Measurements from ENCODE around the gene SUV39H2.
"Not testable (repeated sequence)": the region's sequence is repeated elsewhere in the genome, so short reads cannot be mapped to it uniquely, and the experiment has no call there.

SUV39H2 gene

DNA sequence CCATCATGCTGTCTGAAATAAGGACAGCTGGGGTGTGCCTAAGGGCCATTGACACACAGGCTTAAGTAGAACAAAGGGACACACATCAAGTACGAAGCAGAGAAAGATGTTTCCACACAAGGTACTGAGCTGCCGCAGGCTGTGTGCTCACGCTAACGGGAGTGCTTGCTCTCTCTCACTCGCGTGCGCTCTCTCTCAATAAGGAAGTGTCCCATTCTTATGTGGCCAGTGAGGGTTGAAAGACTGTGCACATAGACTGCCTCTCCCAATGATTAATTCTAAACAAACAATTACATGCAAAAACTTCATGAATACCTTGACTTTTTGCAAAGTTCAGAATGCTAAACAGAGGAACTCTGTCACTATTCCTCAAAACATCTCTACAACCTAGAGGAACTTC, 45.3 kb downstream of the SUV39H2 start:
- Histone ChIP-seq H3K4me3 (ENCODE audit: low read length) (no peak overlapping the region), H2AFZ (ENCODE audit: low read depth, low read length) (no peak overlapping the region), H3K4me1 (ENCODE audit: insufficient read depth, low read length) (no peaks in the 10 kb centered on the region), H3K27me3 (ENCODE audit: insufficient read depth, low read length) (no peaks in the 10 kb centered on the region), H3K36me3 (ENCODE audit: insufficient read depth, low read length) (peaks cover 68% of the 10 kb centered on the region), H3K9me3 (ENCODE audit: low read length) (no peaks in the 10 kb centered on the region)

DNA sequence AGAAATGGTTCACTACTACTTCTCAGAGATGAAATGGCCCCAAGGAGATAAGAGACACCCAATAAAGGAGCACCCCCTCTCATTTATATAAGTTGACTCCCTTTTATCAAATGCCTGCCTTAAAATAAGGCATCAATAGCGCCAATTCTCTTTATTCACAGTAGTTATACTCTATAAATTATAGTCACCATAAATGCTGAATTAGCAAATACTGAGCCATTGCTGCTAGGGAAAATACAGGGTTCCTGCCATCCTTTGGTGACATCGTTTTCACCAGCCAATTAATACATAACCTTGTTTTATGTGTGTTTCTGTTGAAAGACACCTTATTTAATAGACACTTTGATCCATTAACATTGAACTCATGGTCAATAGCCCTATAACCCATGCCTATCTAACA, 46.6 kb downstream of the SUV39H2 start:
- no peaks in the 10 kb centered on the region for H3K4me1 ChIP-seq (ENCODE audit: insufficient read depth, low read length)
- H3K27me3 ChIP-seq (ENCODE audit: insufficient read depth, low read length), result no peaks in the 10 kb centered on the region
- no peak overlapping the region for H2AFZ ChIP-seq (ENCODE audit: low read depth, low read length)
- H3K36me3 ChIP-seq (ENCODE audit: insufficient read depth, low read length), result peaks cover 61% of the 10 kb centered on the region
- no peak overlapping the region for H3K4me3 ChIP-seq (ENCODE audit: low read length)
- no peaks in the 10 kb centered on the region for H3K9me3 ChIP-seq (ENCODE audit: low read length)

DNA sequence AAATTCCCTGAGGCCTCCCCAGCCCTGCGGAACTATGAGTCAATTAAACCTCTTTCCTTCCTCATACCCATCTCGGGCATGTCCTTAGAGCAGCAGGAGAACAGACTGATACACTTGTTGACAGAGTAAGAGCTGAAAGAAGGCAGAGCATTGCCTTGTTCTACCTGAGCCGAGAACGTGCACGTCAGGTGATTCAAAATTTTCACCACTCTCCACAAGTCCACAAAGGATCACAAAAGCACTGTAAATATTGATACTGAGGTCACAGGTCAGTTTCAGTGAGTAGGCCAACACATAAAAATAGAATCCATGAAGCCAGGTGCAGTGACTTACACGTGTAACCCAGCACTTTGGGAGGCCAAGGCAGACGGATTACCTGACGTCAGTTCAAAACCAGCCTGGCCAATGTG, 47.4 kb downstream of the SUV39H2 start:
- peaks cover 68% of the 10 kb centered on the region for H3K36me3 ChIP-seq (ENCODE audit: insufficient read depth, low read length)
- no peak overlapping the region for H3K4me3 ChIP-seq (ENCODE audit: low read length)
- H2AFZ ChIP-seq (ENCODE audit: low read depth, low read length), result no peak overlapping the region
- no peaks in the 10 kb centered on the region for H3K9me3 ChIP-seq (ENCODE audit: low read length)
- no peaks in the 10 kb centered on the region for H3K4me1 ChIP-seq (ENCODE audit: insufficient read depth, low read length)
- no peaks in the 10 kb centered on the region for H3K27me3 ChIP-seq (ENCODE audit: insufficient read depth, low read length)

DNA sequence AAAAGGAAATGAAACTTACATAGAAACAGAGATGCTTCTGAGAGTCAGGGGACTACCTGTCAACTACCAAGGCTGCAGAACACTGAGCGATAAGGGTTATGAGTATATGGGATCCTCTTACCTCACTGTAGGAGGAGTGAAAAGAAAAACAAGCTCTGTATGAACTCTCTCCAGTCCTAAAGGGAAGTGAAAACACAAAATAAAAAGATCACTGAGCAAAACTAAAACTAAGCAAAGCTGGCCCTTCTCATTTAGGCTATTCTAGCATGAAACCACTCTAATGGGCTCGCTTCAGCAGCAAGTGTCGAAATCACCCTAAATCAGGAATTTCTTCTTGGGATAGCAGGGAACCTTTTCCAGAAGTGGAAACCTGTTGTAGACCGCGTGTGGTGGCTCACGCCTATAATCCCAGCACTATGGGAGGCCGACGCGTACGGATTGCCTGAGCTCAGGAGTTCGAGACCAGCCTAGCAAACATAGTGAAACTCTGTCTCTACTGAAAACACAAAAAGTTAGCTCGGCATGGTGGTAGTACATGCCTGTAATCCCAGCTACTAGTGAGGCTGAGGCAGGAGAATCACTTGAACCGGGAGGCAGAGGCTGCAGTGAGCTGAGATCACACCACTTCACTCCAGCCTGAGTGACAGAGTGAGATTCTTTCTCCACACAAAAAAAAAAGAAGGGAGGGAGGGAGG, 48.2 kb downstream of the SUV39H2 start:
- Histone ChIP-seq H3K36me3 (ENCODE audit: insufficient read depth, low read length) (peaks cover 66% of the 10 kb centered on the region), H2AFZ (ENCODE audit: low read depth, low read length) (no peak overlapping the region), H3K4me1 (ENCODE audit: insufficient read depth, low read length) (no peaks in the 10 kb centered on the region), H3K9me3 (ENCODE audit: low read length) (no peaks in the 10 kb centered on the region), H3K27me3 (ENCODE audit: insufficient read depth, low read length) (no peaks in the 10 kb centered on the region), H3K4me3 (ENCODE audit: low read length) (no peak overlapping the region)

GRCh38 chr10:14930610-14931009, 51.9 kb downstream of the SUV39H2 start:
- no peaks in the 10 kb centered on the region for H3K9me3 ChIP-seq (ENCODE audit: low read length)
- peaks cover 1% of the 10 kb centered on the region for H3K4me1 ChIP-seq (ENCODE audit: insufficient read depth, low read length)
- no peak overlapping the region for H2AFZ ChIP-seq (ENCODE audit: low read depth, low read length)
- no peaks in the 10 kb centered on the region for H3K27me3 ChIP-seq (ENCODE audit: insufficient read depth, low read length)
- H3K4me3 ChIP-seq (ENCODE audit: low read length), result no peak overlapping the region
- peaks cover 64% of the 10 kb centered on the region for H3K36me3 ChIP-seq (ENCODE audit: insufficient read depth, low read length)

- no peaks in the 10 kb centered on the region for H3K9me3 ChIP-seq (ENCODE audit: low read length)
- H3K4me3 ChIP-seq (ENCODE audit: low read length), result no peak overlapping the region
- H3K4me1 ChIP-seq (ENCODE audit: insufficient read depth, low read length), result peaks cover 3% of the 10 kb centered on the region
- no peak overlapping the region for H2AFZ ChIP-seq (ENCODE audit: low read depth, low read length)
- H3K36me3 ChIP-seq (ENCODE audit: insufficient read depth, low read length), result peaks cover 31% of the 10 kb centered on the region
- H3K27me3 ChIP-seq (ENCODE audit: insufficient read depth, low read length), result no peaks in the 10 kb centered on the region
These were observed 57.9 kb downstream of the SUV39H2 start for GRCh38 chr10:14936584-14936983.

- H3K4me1 ChIP-seq (ENCODE audit: insufficient read depth, low read length); H2AFZ ChIP-seq (ENCODE audit: low read depth, low read length); H3K9me3 ChIP-seq (ENCODE audit: low read length); H3K4me3 ChIP-seq (ENCODE audit: low read length); H3K27me3 ChIP-seq (ENCODE audit: insufficient read depth, low read length): not testable (repeated sequence)
- H3K36me3 ChIP-seq (ENCODE audit: insufficient read depth, low read length), result peaks cover 16% of the 10 kb centered on the region
These were observed 60.3 kb downstream of the SUV39H2 start for GRCh38 chr10:14938971-14939370.

DNA sequence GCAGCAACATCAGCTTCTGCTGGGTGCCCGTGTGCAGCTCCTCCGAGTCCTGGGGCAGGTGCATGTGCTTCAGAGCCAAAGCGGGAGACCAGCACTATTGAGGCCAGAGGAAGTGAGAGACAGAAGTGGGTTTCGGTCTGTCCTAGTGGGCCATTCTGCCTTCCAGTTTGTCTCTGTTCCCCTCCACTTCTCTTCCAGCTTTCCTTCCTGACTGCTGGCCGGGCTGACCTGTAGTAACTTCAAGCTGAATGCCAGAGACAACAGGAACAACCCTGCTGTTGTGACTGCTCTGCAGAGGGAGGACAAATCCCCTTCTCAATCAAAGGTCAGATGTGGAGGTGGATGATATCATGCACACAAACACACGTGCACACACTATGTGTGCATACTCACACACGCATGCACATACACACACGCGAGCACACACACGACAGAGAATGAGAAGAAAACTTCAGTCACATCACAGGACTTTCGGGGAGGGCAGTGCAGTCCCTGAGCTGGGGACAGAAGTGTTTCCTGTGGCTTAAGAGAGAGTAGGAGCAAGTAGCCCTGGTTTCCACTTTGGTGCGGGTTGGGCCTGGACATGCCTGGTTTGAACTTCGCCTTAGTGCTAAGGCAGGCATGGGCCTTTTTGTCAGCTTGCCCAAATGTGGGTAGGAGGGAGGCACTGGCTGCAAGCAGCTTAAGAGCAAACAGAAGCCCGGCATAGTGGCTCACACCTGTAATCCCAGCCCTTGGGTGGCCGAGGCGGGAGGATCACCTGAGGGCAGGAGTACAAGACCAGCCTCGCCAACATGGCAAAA, 63.7 kb downstream of the SUV39H2 start:
- not testable (repeated sequence) for H3K27me3 ChIP-seq (ENCODE audit: insufficient read depth, low read length); H3K4me1 ChIP-seq (ENCODE audit: insufficient read depth, low read length); H3K9me3 ChIP-seq (ENCODE audit: low read length); H2AFZ ChIP-seq (ENCODE audit: low read depth, low read length); H3K4me3 ChIP-seq (ENCODE audit: low read length)
- peaks cover 27% of the 10 kb centered on the region for H3K36me3 ChIP-seq (ENCODE audit: insufficient read depth, low read length)

DNA sequence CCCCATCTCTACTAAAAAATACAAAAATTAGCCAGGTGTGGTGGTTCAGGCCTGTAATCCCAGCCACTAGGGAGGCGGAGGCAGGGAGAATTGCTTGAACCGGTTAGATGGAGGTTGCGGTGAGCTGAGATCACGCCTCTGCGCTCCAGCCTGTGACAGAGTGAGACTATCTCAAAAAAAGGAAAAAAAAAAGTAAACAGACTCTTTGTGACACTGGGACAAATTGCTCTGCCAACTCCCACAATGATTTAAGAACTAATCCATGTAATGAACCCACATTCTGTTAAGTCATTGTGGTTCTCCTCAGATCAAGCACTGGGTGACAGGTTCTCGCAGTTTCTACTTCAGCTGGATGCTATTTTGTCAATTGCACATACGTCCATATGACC, 64.3 kb downstream of the SUV39H2 start:
- not testable (repeated sequence) for H3K4me1 ChIP-seq (ENCODE audit: insufficient read depth, low read length); H3K4me3 ChIP-seq (ENCODE audit: low read length); H3K27me3 ChIP-seq (ENCODE audit: insufficient read depth, low read length); H2AFZ ChIP-seq (ENCODE audit: low read depth, low read length); H3K9me3 ChIP-seq (ENCODE audit: low read length)
- H3K36me3 ChIP-seq (ENCODE audit: insufficient read depth, low read length), result peaks cover 30% of the 10 kb centered on the region

DNA sequence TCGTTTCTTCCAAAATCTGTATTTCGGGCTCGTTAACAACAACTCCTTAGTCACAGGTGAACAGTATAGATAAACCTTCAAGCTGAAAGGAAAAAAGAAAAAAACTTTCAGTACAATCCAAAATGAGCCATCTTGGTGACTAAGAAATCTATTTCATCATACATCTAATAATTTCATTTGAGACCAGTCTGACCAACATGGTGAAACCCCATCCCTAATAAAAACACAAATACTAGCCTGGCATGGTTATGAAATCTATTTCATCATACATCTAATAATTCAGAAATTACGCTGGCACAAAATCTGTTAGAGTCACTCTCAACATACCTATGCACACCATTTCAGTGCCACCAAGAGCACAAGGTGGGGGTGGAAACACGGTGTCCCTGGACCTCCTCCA, 66.4 kb downstream of the SUV39H2 start:
- Histone ChIP-seq H3K36me3 (ENCODE audit: insufficient read depth, low read length) (peaks cover 32% of the 10 kb centered on the region), H3K4me1 (ENCODE audit: insufficient read depth, low read length) (no peaks in the 10 kb centered on the region), H2AFZ (ENCODE audit: low read depth, low read length) (no peak overlapping the region), H3K27me3 (ENCODE audit: insufficient read depth, low read length) (no peaks in the 10 kb centered on the region), H3K9me3 (ENCODE audit: low read length) (no peaks in the 10 kb centered on the region), H3K4me3 (ENCODE audit: low read length) (no peak overlapping the region)

- Histone ChIP-seq H3K4me3 (ENCODE audit: low read length) (no peak overlapping the region), H2AFZ (ENCODE audit: low read depth, low read length) (no peak overlapping the region)
These were observed 68.6 kb downstream of the SUV39H2 start for GRCh38 chr10:14947268-14947667.

GRCh38 chr10:14949291-14949690, 70.6 kb downstream of the SUV39H2 start:
- peaks cover 9% of the 10 kb centered on the region for H3K4me1 ChIP-seq (ENCODE audit: insufficient read depth, low read length)
- H2AFZ ChIP-seq (ENCODE audit: low read depth, low read length), result no peak overlapping the region
- H3K27me3 ChIP-seq (ENCODE audit: insufficient read depth, low read length), result no peaks in the 10 kb centered on the region
- peaks cover 30% of the 10 kb centered on the region for H3K36me3 ChIP-seq (ENCODE audit: insufficient read depth, low read length)
- H3K9me3 ChIP-seq (ENCODE audit: low read length), result no peaks in the 10 kb centered on the region
- H3K4me3 ChIP-seq (ENCODE audit: low read length), result no peak overlapping the region

More at GRCh38 chr10:14947268-14947667, 68.6 kb downstream of the SUV39H2 start:
- Histone ChIP-seq H3K36me3 (ENCODE audit: insufficient read depth, low read length) (peaks cover 36% of the 10 kb centered on the region), H3K27me3 (ENCODE audit: insufficient read depth, low read length) (no peaks in the 10 kb centered on the region), H3K9me3 (ENCODE audit: low read length) (no peaks in the 10 kb centered on the region), H3K4me1 (ENCODE audit: insufficient read depth, low read length) (no peaks in the 10 kb centered on the region)

DNA sequence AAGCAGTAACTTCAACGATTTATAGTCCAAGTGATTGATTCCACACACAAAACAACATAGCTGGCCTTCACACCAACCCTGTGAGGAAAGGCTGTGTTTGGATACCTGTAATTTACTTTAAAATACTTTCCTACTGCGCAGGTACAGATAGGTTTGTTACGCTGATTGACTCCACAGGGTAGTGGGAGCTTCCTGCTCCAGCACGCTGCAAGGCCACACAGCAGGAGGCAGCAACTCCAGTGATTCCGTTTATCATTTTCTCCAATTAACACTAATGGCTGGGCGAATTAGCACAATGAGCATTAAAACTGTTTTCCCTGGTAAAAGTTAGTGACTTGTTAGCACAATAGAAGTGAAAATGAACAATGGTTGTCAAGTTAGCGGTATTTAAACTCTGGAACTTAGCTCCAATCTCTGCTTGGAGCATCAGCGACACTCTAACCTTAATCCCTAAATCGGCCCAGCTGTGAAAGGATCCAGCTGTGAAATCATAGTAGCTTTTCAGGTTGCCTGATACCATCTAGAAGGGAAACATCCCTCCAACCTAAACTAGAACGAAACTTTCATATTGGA, 74.3 kb downstream of the SUV39H2 start:
- Histone ChIP-seq H3K4me3 (ENCODE audit: low read length) (peak overlapping the region; percentile 57), H3K36me3 (ENCODE audit: insufficient read depth, low read length) (peaks cover 10% of the 10 kb centered on the region), H3K27me3 (ENCODE audit: insufficient read depth, low read length) (no peaks in the 10 kb centered on the region), H2AFZ (ENCODE audit: low read depth, low read length) (peak overlapping the region; percentile 94), H3K4me1 (ENCODE audit: insufficient read depth, low read length) (peaks cover 9% of the 10 kb centered on the region), H3K9me3 (ENCODE audit: low read length) (no peaks in the 10 kb centered on the region)

Measured in neuron (in vitro differentiated cells).